ENCODE measurements around the gene MCOLN2.

GRCh38 chr1:84944767-84945486, 52.0 kb downstream of the MCOLN2 start:
- TF ChIP-seq, protein P1, sequence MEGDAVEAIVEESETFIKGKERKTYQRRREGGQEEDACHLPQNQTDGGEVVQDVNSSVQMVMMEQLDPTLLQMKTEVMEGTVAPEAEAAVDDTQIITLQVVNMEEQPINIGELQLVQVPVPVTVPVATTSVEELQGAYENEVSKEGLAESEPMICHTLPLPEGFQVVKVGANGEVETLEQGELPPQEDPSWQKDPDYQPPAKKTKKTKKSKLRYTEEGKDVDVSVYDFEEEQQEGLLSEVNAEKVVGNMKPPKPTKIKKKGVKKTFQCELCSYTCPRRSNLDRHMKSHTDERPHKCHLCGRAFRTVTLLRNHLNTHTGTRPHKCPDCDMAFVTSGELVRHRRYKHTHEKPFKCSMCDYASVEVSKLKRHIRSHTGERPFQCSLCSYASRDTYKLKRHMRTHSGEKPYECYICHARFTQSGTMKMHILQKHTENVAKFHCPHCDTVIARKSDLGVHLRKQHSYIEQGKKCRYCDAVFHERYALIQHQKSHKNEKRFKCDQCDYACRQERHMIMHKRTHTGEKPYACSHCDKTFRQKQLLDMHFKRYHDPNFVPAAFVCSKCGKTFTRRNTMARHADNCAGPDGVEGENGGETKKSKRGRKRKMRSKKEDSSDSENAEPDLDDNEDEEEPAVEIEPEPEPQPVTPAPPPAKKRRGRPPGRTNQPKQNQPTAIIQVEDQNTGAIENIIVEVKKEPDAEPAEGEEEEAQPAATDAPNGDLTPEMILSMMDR (conservative IDR thresholded peaks at IDR 0.05; ENCODE audit: low read depth, low read length) = peak; percentile 98
- TF ChIP-seq EZH2 (IDR thresholded peaks at IDR 0.05; ENCODE audit: borderline replicate concordance, low read depth, low read length, poor library complexity, severe bottlenecking) = no peak

All from A673 (cell line).